Activated CD8-positive, alpha-beta memory T cell treated with anti-CD3 and anti-CD28 coated beads, Interleukin-2, amount 50 U/mL, for 48 hours (primary cell): ENCODE measurements around the gene ZNF420.
"Not testable (repeated sequence)": the region's sequence is repeated elsewhere in the genome, so short reads cannot be mapped to it uniquely, and the experiment has no call there.

Source experiments
- DNase-seq: peaks from one replicate; pipeline ENCODE4 v3.0.0-alpha.2; 2020

The ZNF420 gene

DNA sequence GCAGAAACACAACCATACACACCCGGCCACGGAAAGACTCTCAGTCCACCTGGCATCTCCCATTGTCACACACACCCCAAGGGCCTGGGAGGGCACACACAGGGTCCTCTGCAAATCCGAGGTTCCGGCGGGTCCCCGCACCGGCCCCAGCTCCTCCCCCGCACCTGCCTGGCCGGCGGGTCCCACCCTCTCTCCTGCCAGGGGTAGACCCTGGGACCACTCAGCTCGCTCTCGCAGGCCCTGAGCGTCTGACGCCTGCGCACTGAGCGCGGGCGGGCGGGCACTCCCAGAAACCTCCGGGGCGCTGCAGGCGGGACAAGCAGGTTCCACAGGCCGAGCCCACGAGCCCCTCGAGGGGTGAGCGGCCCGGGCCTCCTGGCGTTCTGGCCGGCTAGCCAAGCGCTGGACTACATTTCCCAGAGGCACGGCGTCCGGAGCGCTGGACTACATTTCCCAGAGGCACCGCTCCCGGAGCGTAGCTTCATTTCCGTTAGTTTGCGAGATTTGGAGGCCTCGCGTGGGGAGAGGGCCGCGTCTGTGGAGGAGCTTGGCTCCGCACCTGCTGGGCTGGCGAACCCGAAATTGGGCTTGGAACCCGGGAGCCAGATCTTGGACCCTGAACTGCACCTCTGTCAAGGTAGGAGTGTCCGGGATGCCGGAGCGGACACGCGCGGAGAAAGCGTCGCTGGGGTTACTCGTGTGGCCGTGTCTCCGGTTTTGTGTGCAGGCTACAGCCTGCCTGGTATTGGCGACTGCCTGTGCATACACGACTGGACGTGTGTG lies at the start of gene ZNF420:
Gene ZNF420, plus strand, starts transcription at position 500 of the 783 bp plus-strand sequence. CDS start 10,686 bp downstream, outside the sequence.
- DNase-seq, result peak; percentile 89

DNA sequence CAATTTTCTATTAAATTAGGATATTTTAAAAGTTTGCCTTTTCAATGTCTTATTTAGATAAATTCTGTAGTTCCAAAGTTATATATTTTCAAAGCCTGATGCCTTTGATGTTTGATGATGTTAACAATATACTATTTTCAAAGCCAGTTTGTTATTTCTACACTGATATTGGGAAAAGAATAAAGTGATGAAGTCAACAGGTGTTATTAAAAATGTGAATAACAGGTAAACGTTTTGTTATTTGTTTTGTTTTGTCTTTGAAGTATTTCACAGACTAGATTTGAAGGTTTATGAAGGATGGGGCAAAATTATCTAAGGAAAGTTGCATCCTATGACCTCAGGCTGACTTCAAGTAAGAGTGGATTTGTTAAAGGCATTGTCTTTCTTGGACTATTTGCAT lies 33.1 kb upstream of the ZNF420 start:
- no peak for DNase-seq

DNA sequence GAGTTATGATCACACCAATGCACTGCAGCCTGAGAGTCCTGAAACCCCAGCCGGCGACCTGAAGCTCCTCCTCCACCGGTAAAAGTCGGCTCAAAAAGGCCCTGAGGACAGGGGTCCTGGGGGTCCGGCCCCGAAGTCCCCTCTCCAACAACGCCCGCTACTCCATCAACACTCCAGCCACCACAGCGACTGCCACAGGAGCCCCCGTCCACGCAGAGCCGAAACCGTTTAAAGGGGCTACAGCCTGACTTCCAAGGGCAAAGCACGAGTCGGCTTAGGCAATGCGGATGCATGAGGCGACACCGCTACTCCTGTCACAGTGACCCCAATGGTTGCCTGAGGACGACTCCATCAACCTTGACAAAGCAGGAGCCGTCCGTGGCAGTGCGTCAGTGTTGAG lies 22.9 kb upstream of the ZNF420 start:
- no peak for DNase-seq

DNA sequence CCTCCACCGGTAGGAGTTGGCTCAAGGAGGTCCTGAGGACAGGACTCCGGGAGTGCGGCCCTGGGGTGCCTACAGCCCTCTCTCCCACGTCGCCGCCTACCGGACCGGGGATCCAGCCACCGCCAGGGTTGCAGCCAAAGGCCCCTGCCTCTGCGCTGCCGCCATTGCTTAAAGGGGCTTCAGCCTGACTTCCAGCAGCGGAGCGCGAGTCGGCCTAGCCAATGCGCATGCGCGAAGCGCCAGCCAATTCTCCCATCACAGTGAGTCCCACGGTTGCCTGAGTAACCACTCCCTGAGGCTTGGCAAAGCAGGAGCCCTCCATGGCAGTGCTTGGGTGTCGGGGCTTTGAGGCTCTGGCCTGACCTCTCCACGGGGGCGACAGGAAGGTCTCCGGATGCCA lies 21.5 kb upstream of the ZNF420 start:
- no peak for DNase-seq

DNA sequence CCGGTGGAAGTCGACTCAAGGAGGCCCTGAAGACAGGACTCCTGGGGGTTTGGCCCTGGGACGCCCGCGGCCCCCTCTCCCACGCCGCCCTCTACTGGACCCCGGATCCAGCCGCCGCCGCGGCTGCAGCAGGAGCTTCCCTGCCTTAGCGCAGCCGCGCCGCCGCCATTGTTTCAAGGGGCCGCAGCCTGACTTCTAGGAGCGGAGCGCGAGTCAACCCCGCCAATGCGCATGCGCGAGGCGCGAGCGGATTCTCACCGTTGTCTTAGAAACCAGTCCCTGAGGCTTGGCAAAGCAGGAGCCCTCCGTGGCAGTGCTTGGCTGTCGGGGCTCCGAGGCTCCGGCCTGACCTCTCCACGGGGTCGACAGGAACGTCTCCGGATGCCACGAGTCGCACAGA lies 19.1 kb upstream of the ZNF420 start:
- no peak for DNase-seq

DNA sequence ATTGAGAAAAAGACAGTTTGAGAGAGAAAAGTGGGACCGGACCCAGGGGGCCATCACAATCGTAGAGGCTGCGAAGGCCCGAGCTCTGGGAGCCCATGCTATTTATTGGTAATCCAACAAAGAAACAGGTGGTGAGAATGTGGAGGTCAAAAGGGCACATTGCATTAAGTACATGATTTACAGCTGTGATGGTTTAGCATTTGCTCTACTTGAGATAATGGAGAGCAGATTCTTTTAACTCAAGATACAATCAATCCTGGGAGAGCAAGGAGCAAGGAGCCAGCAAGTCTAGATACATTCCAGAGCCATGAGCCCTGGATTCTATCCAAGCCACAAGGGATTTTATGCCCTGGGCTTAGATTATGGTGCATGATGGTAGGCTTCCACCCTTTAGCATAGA lies 13.3 kb upstream of the ZNF420 start:
- not testable (repeated sequence) for DNase-seq

DNA sequence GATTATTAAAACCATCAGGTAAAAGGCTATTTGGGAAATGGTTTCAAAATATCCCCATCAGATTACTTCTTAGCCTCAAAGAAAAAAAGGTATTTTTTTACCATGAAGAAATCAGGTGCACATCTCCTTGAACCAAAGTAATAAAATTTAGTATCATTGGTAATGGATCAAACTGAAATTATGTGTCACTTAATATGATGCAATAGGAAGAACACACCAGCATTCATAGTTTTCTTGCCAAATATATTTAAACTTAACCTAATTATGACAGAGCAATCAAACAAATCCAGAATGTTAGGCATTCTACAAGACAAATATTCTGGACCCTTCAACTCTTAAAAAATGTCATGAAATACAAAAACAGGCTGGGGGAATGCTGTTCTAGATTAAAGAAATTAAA lies 4.1 kb upstream of the ZNF420 start:
- DNase-seq, result no peak

DNA sequence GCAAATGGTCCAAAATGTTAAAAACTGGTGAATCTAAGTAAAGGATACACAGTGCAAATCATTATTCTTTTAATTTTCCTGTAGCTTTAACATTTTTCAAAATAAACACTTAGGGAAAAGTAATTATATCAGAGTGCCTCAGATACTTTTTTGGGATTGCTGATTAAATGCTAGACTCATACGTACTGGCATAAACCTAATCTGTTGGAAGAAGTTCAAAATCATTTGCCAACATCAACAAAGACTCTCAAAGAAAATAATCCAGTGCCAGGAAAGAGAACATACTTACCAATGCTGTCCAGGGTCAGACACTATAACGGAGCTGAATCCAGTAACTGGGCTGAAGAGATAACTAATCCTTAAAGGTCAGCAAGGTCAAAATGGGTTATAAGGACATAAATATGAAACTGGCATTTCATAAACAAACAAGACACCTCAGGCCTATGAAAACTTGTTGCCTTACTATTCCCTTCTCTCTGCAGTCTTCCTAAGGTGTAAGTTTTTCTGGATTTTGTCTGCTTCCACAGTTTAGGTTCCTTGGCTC lies 3.3 kb upstream of the ZNF420 start:
- no peak for DNase-seq

DNA sequence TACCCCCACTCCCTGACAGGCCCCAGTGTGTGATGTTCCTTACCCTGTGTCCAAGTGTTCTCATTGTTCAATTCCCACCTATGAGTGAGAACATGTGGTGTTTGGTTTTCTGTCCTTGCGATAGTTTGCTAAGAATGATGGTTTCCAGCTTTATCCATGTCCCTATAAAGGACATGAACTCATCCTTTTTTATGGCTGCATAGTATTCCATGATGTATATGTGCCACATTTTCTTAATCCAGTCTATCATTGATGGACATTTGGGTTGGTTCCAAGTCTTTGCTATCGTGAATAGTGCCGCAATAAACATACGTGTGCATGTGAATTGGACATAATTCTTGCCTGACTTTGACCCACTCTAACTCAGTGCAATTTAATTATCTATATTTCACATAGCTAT lies 1.7 kb upstream of the ZNF420 start:
- DNase-seq, result not testable (repeated sequence)

DNA sequence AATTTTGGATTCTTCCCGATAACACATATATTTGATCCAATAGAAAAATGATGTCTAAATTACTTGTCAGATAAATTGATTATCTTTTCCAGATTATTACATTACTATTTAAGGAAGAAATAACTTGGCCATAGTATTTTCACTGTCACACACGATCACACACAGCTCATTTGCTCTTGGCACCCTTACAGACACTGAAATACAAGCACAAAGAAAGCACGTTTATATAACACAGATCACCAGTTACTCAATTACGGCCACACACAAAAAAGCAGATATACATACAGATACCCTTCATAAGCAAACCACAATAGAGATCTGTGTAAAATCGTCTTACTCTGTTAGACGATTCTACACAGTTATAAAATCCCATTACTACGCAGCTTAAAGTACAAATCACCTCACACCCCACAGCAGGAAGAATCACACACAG lies 716 bp upstream of the ZNF420 start:
- DNase-seq, result no peak

DNA sequence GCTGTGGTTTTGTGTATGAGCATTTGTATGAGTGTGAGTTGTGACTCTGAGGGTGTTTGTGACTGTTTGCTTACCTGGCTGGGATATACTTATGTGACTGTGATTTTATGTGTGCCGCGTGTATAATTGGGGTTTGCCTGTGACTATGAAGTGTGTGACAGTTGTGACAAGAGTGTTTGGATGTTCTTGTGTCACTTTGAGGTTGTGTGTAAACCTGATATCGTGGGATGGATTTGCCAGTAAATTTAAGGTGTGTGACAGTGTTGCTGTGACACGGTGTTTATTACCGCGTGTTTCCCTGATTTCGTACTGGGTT lies 442 bp downstream of the ZNF420 start:
- no peak for DNase-seq

DNA sequence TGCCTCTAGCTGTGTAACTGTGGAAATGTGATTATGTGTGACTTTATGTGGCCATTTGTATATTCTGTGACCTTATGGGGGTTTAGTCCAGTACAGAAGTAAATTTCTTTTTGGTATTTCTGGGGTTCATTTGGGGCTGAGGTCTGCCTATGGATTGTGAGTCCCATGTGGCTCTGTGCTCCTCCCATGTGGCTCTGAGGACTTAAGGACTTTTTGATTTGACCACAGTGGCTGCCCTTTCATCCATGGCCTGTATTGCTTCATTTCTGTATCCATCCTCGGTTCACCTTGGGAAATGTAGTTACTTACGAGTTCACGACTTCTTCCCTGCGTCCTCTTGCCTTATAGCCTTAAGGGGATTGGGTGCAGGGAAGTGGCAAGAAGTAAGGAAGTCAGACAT lies 1.0 kb downstream of the ZNF420 start:
- DNase-seq, result no peak

DNA sequence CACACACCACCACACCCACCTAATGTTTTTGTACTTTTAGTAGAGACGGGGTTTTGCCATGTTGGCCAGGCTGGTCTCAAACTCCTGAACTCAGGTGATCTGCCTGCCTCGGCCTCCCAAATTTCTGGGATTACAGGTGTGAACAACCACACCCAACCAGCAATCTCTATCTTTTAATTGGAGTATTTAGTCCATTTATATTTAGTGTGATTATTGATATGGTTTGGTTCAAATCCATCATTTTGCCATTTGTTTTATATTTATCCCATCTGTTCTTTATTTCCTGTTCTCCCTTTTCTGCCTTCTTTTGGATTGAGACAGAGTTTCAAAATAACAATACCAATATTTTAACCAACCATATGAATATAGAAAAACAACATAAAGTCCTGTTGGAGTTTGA lies 4.1 kb downstream of the ZNF420 start:
- DNase-seq, result no peak

DNA sequence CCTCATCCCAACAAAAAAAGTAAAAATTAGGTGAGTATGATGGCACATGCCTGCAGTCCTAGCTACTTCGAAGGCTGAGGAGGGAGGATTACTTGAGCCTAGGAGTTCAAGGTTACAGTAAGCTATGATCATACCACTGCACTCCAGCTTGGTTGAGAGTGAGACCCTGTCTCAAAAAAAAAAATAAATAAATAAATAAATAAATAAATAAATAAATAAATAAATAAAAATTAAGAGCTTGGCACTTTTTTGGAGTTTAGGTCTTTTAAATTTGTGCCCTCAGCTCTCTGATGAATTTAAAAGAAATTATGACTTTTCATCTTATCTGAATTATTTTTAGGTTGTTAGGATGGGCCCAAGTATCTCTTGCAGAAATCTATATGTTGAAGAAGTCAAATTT lies 8.9 kb downstream of the ZNF420 start:
- no peak for DNase-seq

DNA sequence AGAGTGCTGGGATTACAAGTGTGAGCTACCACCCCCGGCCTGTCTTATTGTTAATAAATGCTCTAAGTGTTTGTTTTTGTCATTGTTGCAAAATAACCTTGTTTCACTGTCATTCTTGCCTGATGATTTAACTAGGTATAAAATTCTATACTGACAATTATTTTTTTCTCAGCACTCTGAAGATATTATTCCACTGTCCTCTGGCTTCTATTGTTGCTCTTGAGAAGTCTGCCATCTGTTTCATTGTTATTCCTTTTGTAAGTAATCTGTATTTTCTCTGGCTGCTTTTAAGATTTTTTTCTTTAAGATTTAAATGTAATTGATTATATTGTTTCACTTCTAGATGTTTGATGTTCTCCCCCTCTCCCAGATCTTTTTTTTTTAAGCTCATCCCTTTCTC lies 17.6 kb downstream of the ZNF420 start:
- no peak for DNase-seq

DNA sequence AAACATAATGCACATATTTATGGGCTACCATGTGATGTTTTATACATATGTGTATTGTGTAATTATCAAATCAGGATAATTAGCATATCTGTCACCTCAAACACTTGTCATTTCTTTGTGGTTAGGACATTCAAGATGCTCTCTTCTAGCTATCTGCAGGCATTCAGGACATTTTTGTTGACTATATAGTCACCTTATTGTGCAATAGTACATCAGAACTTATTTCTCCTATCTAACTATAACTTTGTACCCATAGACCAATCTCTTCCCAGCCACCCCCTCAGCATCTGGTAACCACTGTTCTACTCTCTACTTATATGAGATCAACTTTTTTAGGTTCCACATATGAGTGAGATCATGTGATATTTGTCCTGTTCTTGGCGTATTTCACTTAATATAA lies 20.3 kb downstream of the ZNF420 start:
- no peak for DNase-seq

DNA sequence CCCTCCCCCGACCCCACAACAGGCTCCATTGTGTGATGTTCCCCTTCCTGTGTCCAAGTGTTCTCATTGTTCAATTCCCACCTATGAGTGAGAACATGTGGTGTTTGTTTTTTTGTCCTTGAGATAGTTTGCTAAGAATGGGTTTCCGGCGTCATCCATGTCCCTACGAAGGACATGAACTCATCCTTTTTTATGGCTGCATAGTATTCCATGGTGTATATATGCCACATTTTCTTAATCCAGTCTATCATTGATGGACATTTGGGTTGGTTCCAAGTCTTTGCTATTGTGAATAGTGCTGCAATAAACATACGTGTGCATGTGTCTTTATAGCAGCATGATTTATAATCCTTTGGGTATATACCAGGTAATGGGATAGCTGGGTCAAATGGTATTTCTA lies 25.9 kb downstream of the ZNF420 start:
- not testable (repeated sequence) for DNase-seq

DNA sequence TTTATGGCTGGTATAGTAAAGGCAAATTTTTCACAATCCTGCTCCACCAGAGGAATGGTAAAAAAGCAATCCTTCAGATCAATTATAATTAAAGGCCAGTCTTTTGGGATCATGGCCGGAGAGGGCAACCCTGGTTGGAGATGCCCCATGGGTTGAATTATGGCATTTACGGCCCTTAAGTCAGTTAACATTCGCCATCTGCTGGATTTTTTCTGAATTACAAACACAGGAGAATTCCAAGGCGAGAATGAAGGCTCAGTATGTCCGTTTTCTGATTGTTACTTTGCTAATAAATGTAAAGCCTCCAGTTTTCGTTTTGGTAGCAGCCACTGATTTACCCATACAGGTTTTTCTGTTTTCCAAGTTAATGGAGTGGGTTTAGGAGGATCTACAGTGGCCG lies 33.5 kb downstream of the ZNF420 start:
- DNase-seq, result not testable (repeated sequence)

DNA sequence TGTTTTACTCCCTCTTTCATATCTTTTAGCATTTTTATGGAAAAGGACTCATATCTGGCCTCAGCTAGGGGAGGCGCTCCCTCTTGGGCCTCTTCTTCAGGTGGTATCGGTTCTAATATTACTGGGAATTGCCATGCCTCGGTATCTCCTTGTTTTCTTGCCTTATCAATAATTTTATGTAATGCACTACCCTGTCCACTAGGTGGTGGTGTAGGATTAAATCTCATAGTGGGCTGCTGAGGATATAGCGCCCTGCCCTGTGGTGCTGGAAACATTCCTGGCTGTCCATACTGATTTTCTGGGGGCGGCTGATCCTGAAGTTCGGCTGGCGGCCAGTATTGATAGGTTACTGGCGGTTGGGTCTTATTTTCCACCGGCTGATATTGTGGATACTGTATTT lies 35.8 kb downstream of the ZNF420 start:
- no peak for DNase-seq

DNA sequence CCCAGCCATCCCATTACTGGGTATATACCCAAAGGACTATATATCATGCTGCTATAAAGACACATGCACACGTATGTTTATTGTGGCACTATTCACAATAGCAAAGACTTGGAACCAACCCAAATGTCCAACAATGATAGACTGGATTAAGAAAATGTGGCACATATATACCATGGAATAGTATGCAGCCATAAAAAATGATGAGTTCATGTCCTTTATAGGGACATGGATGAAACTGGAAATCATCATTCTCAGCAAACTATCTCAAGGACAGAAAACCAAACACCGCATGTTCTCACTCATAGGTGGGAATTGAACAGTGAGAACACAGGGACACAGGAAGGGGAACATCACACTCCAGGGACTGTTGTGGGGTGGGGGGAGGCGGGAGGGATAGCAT lies 43.9 kb downstream of the ZNF420 start:
- DNase-seq, result not testable (repeated sequence)

DNA sequence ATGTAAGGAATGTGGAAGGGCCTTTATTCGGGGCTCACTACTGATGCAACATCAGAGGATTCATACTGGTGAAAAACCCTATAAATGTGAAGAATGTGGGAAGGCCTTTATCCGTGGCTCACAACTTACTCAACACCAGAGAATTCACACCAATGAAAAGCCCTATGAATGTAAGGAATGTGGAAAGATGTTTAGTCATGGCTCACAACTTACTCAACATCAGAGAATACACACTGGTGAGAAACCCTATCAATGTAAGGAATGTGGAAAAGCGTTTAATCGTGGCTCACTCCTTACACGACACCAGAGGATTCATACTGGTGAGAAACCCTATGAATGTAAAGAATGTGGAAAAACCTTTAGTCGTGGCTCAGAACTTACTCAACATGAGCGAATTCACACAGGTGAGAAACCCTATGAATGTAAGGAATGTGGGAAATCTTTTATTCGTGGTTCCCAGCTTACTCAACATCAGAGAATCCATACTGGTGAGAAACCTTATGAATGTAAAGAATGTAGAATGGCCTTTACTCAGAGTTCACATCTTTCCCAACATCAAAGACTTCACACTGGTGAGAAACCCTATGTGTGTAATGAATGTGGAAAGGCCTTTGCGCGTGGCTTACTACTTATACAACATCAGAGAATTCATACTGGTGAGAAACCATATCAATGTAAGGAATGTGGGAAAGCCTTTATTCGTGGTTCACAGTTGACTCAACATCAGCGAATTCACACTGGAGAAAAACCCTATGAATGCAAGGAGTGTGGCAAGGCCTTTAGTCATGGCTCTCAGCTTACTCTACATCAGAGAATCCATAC lies 50.0 kb downstream of the ZNF420 start:
- DNase-seq, result no peak

DNA sequence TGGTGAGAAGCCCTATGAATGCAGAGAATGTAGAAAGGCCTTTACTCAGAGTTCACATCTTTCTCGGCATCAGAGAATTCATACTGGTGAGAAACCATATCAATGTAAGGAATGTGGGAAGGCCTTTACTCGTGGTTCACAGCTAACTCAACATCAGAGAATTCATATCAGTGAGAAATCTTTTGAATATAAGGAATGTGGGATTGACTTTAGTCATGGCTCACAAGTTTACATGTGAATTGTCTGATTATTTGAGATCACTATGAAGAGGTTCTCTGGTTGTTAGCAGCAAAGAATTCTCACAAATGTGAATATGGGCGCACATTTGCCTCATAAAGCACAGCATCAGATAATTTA lies 50.6 kb downstream of the ZNF420 start:
- no peak for DNase-seq

DNA sequence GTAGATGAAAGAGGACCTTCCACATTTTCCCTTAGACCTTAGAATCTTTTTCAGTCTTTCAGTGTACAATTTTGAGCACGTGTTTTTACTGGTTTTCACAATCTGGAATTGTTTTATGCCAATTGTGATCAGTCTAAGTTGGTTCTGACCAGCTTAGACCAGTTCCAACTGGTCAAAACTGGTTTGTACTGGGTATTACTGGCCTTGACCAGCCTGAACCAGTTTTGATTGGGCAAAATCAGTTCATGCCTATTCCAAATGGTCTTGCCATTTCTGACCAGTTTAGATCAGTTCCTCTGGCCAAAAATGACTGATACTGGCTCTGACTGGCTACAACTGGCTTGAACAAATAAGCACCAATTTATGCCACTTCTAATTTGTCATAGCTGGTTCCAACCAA lies 57.9 kb downstream of the ZNF420 start:
- no peak for DNase-seq

DNA sequence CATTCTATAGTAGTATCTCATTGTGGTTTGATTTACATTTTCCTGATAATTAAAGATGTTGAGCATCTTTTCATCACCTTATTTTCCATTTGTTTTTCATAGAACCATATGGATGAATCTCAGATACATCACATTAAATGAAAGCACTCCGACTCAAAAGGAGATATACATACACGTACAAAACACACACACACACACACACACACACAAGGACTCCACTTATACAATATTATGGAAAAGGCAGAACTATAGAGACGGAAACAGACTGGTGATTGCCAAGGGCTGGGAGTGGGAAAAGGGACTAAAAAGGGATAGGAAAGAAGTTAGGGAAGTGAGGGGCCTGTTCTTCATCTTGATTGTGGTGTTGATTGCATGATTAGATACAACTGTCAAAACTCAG lies 70.0 kb downstream of the ZNF420 start:
- no peak for DNase-seq
